HG03558 (cell line): ENCODE measurements around the gene SLC38A8.

ENCODE experiments used
- ATAC-seq: cut with Tn5 transposase; IDR thresholded peaks from one replicate; pipeline ENCODE4 v1.9.1; 2021; ENCODE audit warnings: moderate number of reproducible peaks; ENCODE audit not compliant: unreplicated experiment; ENCODE audit errors: extremely low read depth

Gene SLC38A8

GRCh38 chr16:83973581-83974385 lies 68.8 kb downstream of the SLC38A8 start:
- no peak for ATAC-seq

DNA sequence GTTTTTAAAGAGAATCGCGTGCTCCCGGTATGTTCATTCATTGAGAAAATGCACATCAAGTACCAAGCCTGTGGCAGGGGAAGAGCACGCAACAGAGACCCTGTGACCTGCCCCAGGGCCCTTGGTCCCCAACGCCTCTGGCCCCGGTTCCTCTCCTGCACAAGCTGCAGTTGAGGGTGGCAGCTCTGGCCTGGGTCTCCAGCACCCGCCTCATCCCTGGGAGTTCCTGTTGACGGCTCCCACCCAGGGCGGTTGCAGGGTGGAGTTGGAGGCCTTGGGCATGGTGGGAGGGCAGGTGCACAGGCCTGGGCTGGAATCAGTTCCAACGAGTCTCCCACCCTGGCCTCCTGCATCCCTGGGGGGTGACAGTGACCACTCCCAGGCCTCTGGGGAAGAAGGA lies 69.5 kb downstream of the SLC38A8 start:
- no peak for ATAC-seq

DNA sequence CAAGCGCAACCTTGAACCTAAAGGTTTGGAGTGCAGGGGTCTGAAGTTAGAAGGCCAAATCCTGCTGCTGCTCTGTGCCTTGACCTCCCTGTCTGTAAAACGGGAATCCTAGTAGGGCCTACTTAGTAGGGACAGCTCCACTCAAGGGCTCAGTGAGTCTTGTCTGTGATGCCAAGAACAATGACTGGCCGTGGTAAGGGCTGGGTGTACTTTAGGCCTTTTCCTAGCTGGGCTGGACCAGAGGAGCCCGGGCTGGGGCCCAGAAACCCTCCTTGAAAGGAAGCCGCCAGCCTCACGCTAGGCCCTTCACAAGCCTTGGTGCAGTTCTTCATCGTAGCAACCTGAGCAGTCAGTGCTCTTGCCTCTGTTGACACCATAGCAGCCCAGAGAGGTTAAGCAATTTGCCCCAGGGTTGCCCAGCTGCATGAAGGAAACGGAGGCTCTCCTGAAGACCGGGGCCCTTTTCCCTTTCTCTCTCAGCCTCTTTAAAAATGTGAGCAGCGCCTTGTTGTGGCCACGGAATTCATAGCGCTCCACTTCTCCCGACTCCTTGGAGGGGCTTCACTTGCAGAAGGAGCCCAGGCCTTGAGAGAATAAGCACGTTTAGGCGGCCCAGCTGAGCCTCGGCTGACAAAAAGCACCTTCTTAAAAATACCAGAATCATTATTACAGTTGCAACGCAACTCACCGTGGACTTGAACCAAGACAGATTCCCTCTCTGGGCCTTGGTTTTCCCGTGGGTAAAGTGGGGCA lies 70.2 kb downstream of the SLC38A8 start:
- ATAC-seq: no peak

DNA sequence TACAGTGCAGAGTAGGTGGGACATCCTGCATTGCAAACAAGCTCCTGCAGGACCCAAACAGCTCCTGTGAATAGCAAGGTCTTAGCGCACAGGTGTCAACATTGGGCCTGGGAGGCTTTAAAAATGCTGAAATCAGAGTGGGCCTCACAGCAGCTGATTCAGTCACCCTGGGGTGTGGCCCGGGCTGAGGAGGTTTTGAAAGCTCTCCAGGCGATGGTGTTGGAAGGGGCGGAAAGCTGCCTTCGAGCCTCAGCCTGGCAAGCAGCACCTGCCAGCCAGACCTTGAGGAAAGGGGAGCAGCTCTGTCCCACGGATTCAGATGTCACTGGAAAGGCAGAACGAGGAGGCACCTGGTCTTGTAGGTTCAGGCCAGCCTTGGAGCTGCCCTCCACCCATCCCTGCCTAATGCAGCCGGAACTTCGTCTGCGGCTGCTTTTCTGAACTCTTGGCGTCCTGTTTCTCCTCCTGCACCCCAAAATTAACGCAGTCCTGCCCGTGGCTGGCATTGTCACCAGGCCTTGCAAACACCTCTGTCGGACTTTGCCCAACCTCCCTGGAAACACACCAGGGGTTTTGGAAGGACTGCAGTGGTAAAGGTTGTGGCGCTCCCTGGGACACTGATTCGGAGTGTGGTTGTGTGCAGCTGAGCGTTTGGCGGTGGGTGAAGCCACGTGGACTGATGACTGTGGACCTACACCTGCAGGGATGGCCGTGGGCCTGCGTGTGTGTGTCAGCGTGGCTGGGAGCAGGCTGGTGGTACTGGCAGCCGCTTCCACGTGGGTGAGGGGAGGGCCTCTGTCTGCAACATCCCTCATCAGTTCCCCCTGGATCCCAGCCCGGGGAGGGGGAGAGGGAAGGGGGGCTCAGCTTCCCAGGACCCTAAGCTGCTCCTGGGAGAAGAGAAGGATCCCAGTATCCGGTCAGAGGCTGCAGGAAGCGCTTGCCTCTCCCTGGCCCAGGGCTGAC lies 71.1 kb downstream of the SLC38A8 start:
- ATAC-seq: no peak

GRCh38 chr16:83970430-83970815 lies 72.2 kb downstream of the SLC38A8 start:
- ATAC-seq: no peak

DNA sequence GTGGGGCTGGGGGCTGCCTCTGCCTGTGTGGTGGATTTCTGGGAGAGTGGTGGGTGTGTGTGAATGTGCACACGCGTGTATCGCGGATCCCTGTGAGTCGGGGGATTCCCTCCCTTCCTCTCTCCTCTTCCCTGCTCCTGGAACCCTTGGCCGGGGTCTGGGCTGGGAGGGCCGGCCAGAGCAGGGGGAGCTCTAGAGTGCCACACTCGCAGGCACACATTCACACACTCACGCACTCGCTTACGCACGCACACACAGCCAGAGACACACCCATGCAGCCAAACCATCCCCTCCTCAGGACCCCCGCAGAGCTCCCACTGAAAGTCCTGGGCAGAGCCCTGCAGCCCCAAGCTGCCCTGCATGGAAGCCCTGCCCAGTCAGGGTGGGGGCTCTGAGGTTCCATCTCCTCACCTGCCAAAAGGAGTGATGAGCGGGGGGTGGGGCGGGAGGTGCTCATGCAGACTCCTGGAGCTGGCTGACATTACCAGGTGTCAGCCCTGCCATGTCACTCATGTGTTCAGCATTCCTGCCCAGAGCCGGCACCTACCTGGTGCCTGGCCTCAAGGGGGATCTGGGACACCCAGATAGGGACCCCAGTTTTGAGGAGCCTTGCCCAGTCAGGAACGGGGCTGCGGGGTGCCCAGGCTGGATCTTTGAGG lies 72.7 kb downstream of the SLC38A8 start:
- ATAC-seq: no peak

DNA sequence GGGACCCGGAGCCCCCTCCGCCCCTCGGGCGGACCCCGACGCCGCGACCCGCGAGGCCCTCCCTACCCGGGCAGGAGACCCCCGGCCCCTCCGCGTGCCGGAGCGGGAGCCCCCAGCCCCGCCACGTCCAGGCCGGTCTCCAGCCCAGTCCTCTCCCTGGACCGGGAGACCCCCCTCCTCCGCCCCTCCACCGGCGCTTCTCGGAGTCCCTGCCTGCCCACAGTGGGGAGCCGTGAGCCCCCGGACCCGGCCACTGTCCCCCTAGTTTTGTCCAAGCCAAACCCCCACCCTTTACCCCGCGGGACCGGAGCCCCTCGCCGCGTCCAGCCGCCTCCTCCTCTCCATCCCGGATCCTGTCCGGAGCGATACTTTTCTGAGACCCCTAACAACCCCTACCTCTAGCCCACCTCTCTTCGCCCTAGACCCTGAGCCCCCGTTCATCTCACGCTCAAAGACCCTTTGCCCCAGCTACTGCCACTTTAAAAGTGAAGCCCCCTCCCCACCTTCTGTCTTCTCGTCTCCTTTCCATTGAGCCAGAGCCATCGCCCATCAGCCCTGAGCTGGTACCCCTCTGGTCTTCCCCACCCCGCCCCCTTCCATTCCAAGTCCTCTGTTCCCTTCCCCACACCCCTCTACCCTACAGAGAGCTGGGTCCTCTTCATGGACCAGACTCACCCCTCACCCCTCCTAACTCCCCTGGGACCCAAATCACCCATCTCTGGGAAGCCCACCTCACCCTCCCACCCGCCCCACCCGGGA lies 73.5 kb downstream of the SLC38A8 start:
- no peak for ATAC-seq

DNA sequence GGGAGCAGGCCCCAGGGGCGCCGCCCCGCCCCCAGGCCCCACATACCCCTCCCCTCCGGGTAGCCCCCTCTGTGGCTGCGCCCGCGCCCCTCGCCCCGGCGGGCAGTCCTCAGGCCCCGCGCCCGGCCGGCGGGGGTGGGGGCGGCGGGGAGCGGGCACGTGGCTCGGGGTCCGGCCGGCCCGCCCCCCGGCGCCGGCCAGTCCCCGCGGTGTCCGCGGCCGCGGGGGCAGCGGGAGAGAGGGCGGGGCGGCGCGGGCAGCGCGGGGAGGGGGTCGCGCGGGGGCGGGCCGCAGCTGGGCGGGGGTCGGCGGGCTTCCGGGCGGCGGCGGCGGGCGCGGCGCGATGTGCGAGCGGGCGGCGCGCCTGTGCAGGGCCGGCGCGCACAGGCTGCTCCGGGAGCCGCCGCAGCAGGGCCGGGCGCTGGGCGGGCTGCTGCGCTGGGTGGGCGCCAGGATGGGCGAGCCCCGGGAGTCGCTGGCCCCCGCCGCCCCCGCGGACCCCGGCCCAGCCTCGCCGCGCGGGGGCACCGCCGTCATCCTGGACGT lies 74.2 kb downstream of the SLC38A8 start:
- ATAC-seq: no peak

- no peak for ATAC-seq
Measured at GRCh38 chr16:83967838-83968305, 74.7 kb downstream of the SLC38A8 start, which contains the start of gene NECAB2. NECAB2 (plus strand) TSS chr16:83968244; CDS start chr16:83968649, 405 bp downstream.

DNA sequence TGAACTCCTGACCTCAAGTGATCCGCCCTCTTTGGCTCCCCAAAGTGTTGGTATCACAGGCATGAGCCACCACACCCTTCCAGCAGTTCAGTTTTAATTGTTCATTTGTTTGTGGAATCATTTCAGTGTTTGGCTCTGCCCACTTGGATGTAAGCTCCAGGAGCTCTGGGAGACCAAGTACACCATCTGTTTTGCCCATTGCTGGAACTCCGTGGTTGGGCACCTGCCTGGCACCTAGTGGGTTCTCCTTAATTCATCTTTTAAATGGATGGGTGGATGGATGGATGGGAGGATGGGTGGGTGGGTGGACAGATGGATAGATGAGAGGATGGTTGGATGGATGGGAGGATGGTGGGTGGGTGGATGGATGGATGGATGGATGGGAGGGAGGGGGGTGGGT lies 75.5 kb downstream of the SLC38A8 start:
- no peak for ATAC-seq

DNA sequence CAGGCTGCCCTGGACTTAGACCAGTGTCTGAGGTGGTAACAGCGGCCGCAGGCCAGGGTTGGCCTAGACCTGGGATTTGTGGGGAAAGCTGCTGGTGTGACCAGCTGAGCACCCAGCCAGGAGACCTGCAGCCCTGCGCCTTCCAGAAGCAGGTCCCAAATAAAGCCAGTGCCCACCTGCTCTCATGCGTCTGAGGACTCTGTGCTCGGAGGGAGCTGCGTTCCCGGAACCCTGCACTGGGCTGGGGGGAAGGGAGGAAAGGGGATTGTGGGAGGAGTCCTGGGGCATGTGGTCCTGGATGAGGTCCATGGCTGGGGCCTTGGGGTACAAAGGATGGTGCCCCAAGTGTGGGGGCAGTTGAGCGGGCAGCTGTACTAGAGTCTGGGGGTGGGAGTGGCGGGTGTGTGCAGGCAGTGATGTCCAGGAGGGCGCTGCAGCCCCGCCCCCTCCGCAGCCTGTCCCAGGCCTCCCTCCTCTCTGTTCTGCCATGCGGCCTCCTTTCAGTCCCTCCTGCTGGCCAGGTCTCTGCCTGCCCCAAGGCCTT lies 76.4 kb downstream of the SLC38A8 start:
- no peak for ATAC-seq

DNA sequence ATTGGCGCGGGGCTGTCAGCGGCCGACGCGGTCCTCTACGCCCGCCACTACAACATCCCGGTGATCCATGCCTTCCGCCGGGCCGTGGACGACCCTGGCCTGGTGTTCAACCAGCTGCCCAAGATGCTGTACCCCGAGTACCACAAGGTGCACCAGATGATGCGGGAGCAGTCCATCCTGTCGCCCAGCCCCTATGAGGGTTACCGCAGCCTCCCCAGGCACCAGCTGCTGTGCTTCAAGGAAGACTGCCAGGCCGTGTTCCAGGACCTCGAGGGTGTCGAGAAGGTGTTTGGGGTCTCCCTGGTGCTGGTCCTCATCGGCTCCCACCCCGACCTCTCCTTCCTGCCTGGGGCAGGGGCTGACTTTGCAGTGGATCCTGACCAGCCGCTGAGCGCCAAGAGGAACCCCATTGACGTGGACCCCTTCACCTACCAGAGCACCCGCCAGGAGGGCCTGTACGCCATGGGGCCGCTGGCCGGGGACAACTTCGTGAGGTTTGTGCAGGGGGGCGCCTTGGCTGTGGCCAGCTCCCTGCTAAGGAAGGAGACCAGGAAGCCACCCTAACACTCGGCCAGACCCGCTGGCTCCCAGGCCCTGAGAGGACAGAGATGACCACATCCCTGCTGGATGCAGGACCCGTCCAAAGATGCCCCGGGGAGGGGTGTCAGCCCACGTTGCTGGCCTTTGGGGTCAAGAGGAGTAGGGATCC lies 77.0 kb downstream of the SLC38A8 start:
- no peak for ATAC-seq

DNA sequence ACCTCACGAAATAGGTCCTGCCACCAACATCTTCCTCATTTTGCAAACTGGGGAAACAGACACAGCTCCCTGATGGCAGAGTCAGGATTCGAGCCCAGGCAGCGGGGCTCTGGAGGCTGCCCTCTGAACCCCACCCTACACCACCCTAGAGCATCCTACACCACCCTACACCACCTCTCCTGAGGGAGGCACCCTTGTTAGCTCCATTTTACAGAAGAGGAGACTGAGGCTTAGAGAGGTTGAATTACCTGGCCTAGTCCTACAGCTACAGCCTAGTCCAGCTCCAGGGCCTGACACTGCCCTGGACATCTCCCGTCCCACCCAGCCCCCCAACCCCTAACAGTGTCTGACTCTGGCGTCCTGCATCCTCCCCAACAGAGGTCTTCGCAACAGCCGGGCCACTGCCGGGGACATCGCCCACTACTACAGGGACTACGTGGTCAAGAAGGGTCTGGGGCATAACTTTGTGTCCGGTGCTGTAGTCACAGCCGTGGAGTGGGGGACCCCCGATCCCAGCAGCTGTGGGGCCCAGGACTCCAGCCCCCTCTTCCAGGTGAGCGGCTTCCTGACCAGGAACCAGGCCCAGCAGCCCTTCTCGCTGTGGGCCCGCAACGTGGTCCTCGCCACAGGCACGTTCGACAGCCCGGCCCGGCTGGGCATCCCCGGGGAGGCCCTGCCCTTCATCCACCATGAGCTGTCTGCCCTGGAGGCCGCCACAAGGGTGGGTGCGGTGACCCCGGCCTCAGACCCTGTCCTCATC lies 77.7 kb downstream of the SLC38A8 start:
- no peak for ATAC-seq

GRCh38 chr16:83963277-83964119 lies 79.1 kb downstream of the SLC38A8 start:
- no peak for ATAC-seq

DNA sequence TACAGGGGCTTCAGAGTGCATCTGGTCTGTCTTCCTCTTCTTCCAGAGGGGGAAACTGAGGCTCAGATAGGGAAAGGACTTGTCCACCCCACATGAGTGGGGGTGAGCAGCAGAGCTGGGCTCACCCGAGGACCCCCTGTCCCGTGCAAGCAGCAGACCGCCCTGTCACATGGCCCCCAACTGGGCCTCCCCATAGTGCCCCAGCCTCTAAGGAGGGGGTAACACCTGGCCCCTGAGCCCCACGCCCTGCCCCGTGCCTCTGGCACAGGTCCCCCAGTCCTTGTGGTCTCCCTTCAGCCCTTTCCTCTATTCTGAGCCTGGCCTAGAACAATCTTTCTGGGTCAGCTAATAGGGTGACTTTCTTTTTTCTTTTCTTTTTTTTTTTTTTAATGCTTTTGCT lies 81.0 kb downstream of the SLC38A8 start:
- ATAC-seq: no peak

- ATAC-seq: no peak
Measured at GRCh38 chr16:83960521-83961249, 81.9 kb downstream of the SLC38A8 start.
